Type B pancreatic cell (in vitro differentiated cells): ENCODE measurements around the gene CCDC174. TPM values are rescaled to one million over a fixed set of nuclear protein-coding genes. Genes with fewer than 3 reads are reported as not detected.

Experiments used
- DNase-seq: peaks from one replicate; pipeline ENCODE4 v3.0.0; 2021; ENCODE audit warnings: mixed read lengths; ENCODE audit not compliant: unreplicated experiment; ENCODE audit errors: extremely low spot score
- H3K27ac Mint-ChIP-seq: 2 replicates; pipeline ENCODE4 v1.8.0; 2021; ENCODE audit warnings: mild to moderate bottlenecking, mixed read lengths
- H3K27me3 Mint-ChIP-seq: 2 replicates; pipeline ENCODE4 v1.8.0; 2021; ENCODE audit warnings: mixed read lengths
- H3K36me3 Mint-ChIP-seq: 2 replicates; pipeline ENCODE4 v1.8.0; 2021; ENCODE audit warnings: mixed read lengths
- H3K4me1 Mint-ChIP-seq: one replicate; pipeline ENCODE4 v1.8.0; 2021; ENCODE audit warnings: mixed read lengths; ENCODE audit not compliant: unreplicated experiment
- H3K4me3 Mint-ChIP-seq: 2 replicates; pipeline ENCODE4 v1.8.0; 2021; ENCODE audit warnings: mild to moderate bottlenecking, mixed read lengths
- H3K9me3 Mint-ChIP-seq: 2 replicates; pipeline ENCODE4 v1.8.0; 2021; ENCODE audit warnings: mixed read lengths
- CTCF ChIP-seq: fragments of 200-600 bp; sonication (generic); conservative IDR thresholded peaks from 2 replicates; pipeline ENCODE4 v1.5.0; 2021; ENCODE audit warnings: antibody characterized with exemption, mild to moderate bottlenecking
- total RNA-seq: library from RNA; stranded (reverse); gene quantifications from 2 replicates; pipeline ENCODE4 v1.2.1, GENCODE V29; 2021; ENCODE audit warnings: low replicate concordance

CCDC174 gene
- total RNA-seq, 1 donor from 2014 or later: 23.2 TPM

- Mint-ChIP-seq H3K4me1 (no peaks in the 10 kb centered on the region), H3K4me3 (no peak overlapping the region), H3K36me3 (no peaks in the 10 kb centered on the region), H3K27me3 (peaks cover 10% of the 10 kb centered on the region), H3K9me3 (no peaks in the 10 kb centered on the region), H3K27ac (no peak overlapping the region)
- no peak for DNase-seq
- no peak for TF ChIP-seq CTCF
These were observed 47.2 kb downstream of the CCDC174 start for GRCh38 chr3:14698601-14699244.

- no peaks in the 10 kb centered on the region for H3K9me3 Mint-ChIP-seq
- no peaks in the 10 kb centered on the region for H3K4me1 Mint-ChIP-seq
- H3K4me3 Mint-ChIP-seq: no peak overlapping the region
- H3K27me3 Mint-ChIP-seq: peaks cover 6% of the 10 kb centered on the region
- no peak for DNase-seq
- H3K27ac Mint-ChIP-seq: no peak overlapping the region
- TF ChIP-seq CTCF: no peak
- no peaks in the 10 kb centered on the region for H3K36me3 Mint-ChIP-seq
These were observed 48.1 kb downstream of the CCDC174 start for GRCh38 chr3:14699643-14700042.

- Mint-ChIP-seq H3K9me3 (no peaks in the 10 kb centered on the region), H3K27me3 (no peaks in the 10 kb centered on the region), H3K27ac (no peak overlapping the region), H3K4me3 (no peak overlapping the region), H3K36me3 (no peaks in the 10 kb centered on the region), H3K4me1 (peaks cover 10% of the 10 kb centered on the region)
- DNase-seq: no peak
- no peak for TF ChIP-seq CTCF
These were observed 49.3 kb downstream of the CCDC174 start for GRCh38 chr3:14700891-14701290.

- no peaks in the 10 kb centered on the region for H3K27me3 Mint-ChIP-seq
- peaks cover 16% of the 10 kb centered on the region for H3K4me1 Mint-ChIP-seq
- no peak for TF ChIP-seq CTCF
- no peak for DNase-seq
- no peaks in the 10 kb centered on the region for H3K9me3 Mint-ChIP-seq
- H3K36me3 Mint-ChIP-seq: no peaks in the 10 kb centered on the region
- no peak overlapping the region for H3K27ac Mint-ChIP-seq
- no peak overlapping the region for H3K4me3 Mint-ChIP-seq
These were observed 50.1 kb downstream of the CCDC174 start for GRCh38 chr3:14701676-14702075.

GRCh38 chr3:14703128-14703750 lies 51.7 kb downstream of the CCDC174 start:
- TF ChIP-seq CTCF: no peak
- no peaks in the 10 kb centered on the region for H3K9me3 Mint-ChIP-seq
- H3K4me1 Mint-ChIP-seq: peaks cover 18% of the 10 kb centered on the region

More at GRCh38 chr3:14703128-14703750, 51.7 kb downstream of the CCDC174 start:
- Mint-ChIP-seq H3K27me3 (no peaks in the 10 kb centered on the region), H3K36me3 (no peaks in the 10 kb centered on the region), H3K27ac (no peak overlapping the region), H3K4me3 (no peak overlapping the region)
- no peak for DNase-seq
